PC-3 (cell line): ENCODE data around the gene HNMT. TPM values are rescaled to one million over a fixed set of nuclear protein-coding genes. Genes with fewer than 3 reads are reported as not detected.

ENCODE experiments used
- ATAC-seq: fragments of 200-7000 bp; cut with Tn5 transposase; 2 replicates; pipeline ENCODE4 v1.9.1; 2020; ENCODE audit warnings: mild to moderate bottlenecking, moderate library complexity
- BruUV-seq: library from RNA; stranded (reverse); fragments of 400-500 nt; replicated peaks from 2 replicates; lab custom pipeline; 2021; lab: Mats Ljungman, UMichigan
- CTCF ChIA-PET: fragments of 300-600 bp; sonication (Branson Sonifier 250); formaldehyde crosslinking; loops from one replicate; lab custom pipeline; 2022; ENCODE audit warnings: antibody characterized with exemption; lab: Charles Lee
- POLR2A ChIA-PET: fragments of 300-600 bp; sonication (Branson Sonifier 250); formaldehyde crosslinking; loops from one replicate; lab custom pipeline; 2022; ENCODE audit warnings: antibody characterized with exemption; ENCODE audit not compliant: unreplicated experiment; lab: Charles Lee
- DNase-seq: peaks from one replicate; pipeline ENCODE4 v3.0.0-alpha.2; 2015
- H2AFZ ChIP-seq: fragments of 300-600 bp; sonication (generic); 2 replicates; pipeline ENCODE4 v1.6.0; 2016; ENCODE audit warnings: antibody characterized with exemption, low read length
- H3F3A ChIP-seq: fragments of 300-600 bp; sonication (generic); one replicate; pipeline ENCODE4 v1.6.0; 2017; ENCODE audit warnings: antibody characterized with exemption, low read length, control low read depth, mild to moderate bottlenecking; ENCODE audit not compliant: unreplicated experiment
- H3K27ac ChIP-seq: fragments of 300-600 bp; sonication (generic); 2 replicates; pipeline ENCODE4 v1.5.1; 2016; ENCODE audit warnings: mild to moderate bottlenecking, low read length
- H3K27me3 ChIP-seq: fragments of 300-600 bp; sonication (generic); 2 replicates; pipeline ENCODE4 v1.6.1; 2016; ENCODE audit warnings: low read length, mixed read lengths
- H3K36me3 ChIP-seq: fragments of 300-600 bp; sonication (generic); 2 replicates; pipeline ENCODE4 v1.6.1; 2016; ENCODE audit warnings: low read depth, mixed run types, low read length, mixed read lengths
- H3K4me1 ChIP-seq: fragments of 300-600 bp; sonication (generic); 2 replicates; pipeline ENCODE4 v1.5.1; 2016; ENCODE audit warnings: low read length; ENCODE audit not compliant: insufficient read depth
- H3K4me2 ChIP-seq: fragments of 300-600 bp; sonication (generic); 2 replicates; pipeline ENCODE4 v1.6.0; 2016; ENCODE audit warnings: low read length
- H3K4me3 ChIP-seq: fragments of 300-600 bp; sonication (generic); 2 replicates; pipeline ENCODE4 v1.5.1; 2016; ENCODE audit warnings: mild to moderate bottlenecking, low read length, mixed read lengths
- H3K79me2 ChIP-seq: fragments of 300-600 bp; sonication (generic); 2 replicates; pipeline ENCODE4 v1.6.1; 2017; ENCODE audit warnings: low read length, mixed read lengths
- H3K9ac ChIP-seq: fragments of 300-600 bp; sonication (generic); 2 replicates; pipeline ENCODE4 v1.6.0; 2016; ENCODE audit warnings: mild to moderate bottlenecking, low read length
- H3K9me2 ChIP-seq: fragments of 300-600 bp; sonication (generic); replicated peaks from 2 replicates; pipeline ENCODE4 v1.6.1; 2016; ENCODE audit warnings: mixed run types, low read length, mixed read lengths
- H3K9me3 ChIP-seq: fragments of 300-600 bp; sonication (generic); 2 replicates; pipeline ENCODE4 v1.6.1; 2016; ENCODE audit warnings: low read length, mixed read lengths
- H4K20me1 ChIP-seq: fragments of 300-600 bp; sonication (generic); 2 replicates; pipeline ENCODE4 v1.6.1; 2016; ENCODE audit warnings: low read length, mixed read lengths
- EZH2 ChIP-seq: fragments of 300-600 bp; sonication (generic); IDR thresholded peaks from one replicate; pipeline ENCODE4 v1.6.1; 2017; ENCODE audit warnings: antibody characterized with exemption, mild to moderate bottlenecking, low read length; ENCODE audit not compliant: unreplicated experiment
- EZH2phosphoT487 ChIP-seq: fragments of 300-600 bp; sonication (generic); IDR thresholded peaks from 2 replicates; pipeline ENCODE4 v1.6.1; 2018; ENCODE audit warnings: mild to moderate bottlenecking, antibody characterized with exemption, low read length, borderline replicate concordance
- intact Hi-C: fragments of 100-400 bp; cut with micrococcal nuclease; formaldehyde crosslinking; loops from 2 replicates; pipeline ENCODE4 v1.9.0; 2023
- total RNA-seq: library from RNA; depleted of rRNA; stranded (reverse); fragments of >200 nt; gene quantifications from 2 replicates; pipeline ENCODE4 v1.2.3, GENCODE V29; 2014
- TF ChIP-seq, protein P1 (sequence below): fragments of 300-600 bp; sonication (generic); conservative IDR thresholded peaks from 2 replicates; pipeline ENCODE4 v1.5.1; 2017; ENCODE audit warnings: antibody characterized with exemption, low read depth, mild to moderate bottlenecking, low read length

Gene HNMT
- total RNA-seq, 1 experiment from 2014 or later = 7.1 TPM

DNA sequence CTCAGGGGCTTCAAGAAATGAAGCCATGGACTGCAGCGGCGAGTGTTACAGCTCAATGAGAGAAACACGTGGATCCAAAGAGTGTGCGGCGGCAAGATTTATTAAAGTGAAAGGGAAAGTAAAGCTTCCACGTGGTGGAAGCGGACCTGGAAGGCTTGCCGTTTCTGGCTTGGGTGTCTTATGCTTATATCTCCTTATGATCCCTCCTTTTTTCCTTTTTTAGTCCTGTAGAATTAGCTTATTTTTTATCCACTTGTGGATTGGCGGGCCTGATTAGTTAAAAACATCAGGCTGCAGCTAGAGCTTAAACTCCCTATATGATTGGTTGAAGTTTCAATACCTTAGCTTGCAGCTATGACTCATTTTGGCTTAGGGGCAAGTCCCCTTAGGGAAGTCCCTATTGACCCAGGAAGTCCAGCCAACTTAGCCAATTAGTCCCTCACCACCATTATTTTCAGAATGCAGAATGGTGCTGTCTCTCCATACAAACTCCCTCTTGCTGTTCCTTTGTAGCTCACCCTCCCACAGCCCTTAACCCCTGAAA, 11.6 kb upstream of the HNMT start:
- H3K4me3 ChIP-seq = no peak overlapping the region
- no peaks in the 10 kb centered on the region for H3K27me3 ChIP-seq
- intact Hi-C loops = no loop called here
- H3K79me2 ChIP-seq = no peaks in the 10 kb centered on the region
- TF ChIP-seq EZH2 = no peak
- TF ChIP-seq, protein P1, sequence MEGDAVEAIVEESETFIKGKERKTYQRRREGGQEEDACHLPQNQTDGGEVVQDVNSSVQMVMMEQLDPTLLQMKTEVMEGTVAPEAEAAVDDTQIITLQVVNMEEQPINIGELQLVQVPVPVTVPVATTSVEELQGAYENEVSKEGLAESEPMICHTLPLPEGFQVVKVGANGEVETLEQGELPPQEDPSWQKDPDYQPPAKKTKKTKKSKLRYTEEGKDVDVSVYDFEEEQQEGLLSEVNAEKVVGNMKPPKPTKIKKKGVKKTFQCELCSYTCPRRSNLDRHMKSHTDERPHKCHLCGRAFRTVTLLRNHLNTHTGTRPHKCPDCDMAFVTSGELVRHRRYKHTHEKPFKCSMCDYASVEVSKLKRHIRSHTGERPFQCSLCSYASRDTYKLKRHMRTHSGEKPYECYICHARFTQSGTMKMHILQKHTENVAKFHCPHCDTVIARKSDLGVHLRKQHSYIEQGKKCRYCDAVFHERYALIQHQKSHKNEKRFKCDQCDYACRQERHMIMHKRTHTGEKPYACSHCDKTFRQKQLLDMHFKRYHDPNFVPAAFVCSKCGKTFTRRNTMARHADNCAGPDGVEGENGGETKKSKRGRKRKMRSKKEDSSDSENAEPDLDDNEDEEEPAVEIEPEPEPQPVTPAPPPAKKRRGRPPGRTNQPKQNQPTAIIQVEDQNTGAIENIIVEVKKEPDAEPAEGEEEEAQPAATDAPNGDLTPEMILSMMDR = no peak
- TF ChIP-seq EZH2phosphoT487 = no peak
- ChIA-PET POLR2A (no interaction called here), CTCF (no interaction called here)
- H3K4me2 ChIP-seq = no peak overlapping the region
- no peaks in the 10 kb centered on the region for H3K9me2 ChIP-seq
- no TSS peak for BruUV-seq
- no peaks in the 10 kb centered on the region for H3K9me3 ChIP-seq
- no peak overlapping the region for H2AFZ ChIP-seq
- no peak overlapping the region for H3K9ac ChIP-seq
- H3K27ac ChIP-seq = no peak overlapping the region
- H3K4me1 ChIP-seq = no peaks in the 10 kb centered on the region
- no peaks in the 10 kb centered on the region for H3F3A ChIP-seq
- ATAC-seq (no peak), DNase-seq (no peak)
- H3K36me3 ChIP-seq = no peaks in the 10 kb centered on the region
- H4K20me1 ChIP-seq = no peaks in the 10 kb centered on the region

DNA sequence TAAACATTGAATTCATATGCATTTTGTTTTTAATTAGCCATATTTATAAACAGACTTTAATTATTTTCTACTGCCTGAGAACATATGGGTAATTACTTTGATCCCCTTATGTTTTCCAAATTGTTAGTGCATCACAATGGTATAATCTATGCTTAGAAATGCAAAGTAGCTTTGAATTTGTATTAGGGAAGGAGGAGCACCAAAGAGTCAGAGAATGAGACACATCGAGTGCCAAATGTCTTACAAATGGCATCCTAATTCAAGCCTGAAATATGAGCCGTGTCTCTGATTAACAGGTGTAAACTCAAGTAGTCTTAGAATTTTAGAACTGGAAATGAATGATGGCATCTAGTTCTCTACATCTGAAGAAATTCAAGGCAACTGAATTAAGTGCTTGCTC, 8.7 kb upstream of the HNMT start:
- Histone ChIP-seq H3K27me3 (no peaks in the 10 kb centered on the region), H3K27ac (no peak overlapping the region), H3K36me3 (no peaks in the 10 kb centered on the region), H3K4me2 (no peak overlapping the region), H2AFZ (no peak overlapping the region), H3K9me3 (no peaks in the 10 kb centered on the region), H3K9me2 (no peaks in the 10 kb centered on the region), H3K4me3 (no peak overlapping the region), H4K20me1 (no peaks in the 10 kb centered on the region), H3K79me2 (no peaks in the 10 kb centered on the region), H3K4me1 (0 out of 2 replicates have a peak, but pooled peaks cover 4% of the 10 kb centered on the region), H3F3A (no peaks in the 10 kb centered on the region), H3K9ac (no peak overlapping the region)
- intact Hi-C loops = no loop called here
- CTCF ChIA-PET = no interaction called here
- BruUV-seq = no TSS peak
- TF ChIP-seq, protein P1 = no peak
- TF ChIP-seq EZH2phosphoT487 (no peak), EZH2 (no peak)
- POLR2A ChIA-PET = no interaction called here
- ATAC-seq = no peak
- DNase-seq = no peak

DNA sequence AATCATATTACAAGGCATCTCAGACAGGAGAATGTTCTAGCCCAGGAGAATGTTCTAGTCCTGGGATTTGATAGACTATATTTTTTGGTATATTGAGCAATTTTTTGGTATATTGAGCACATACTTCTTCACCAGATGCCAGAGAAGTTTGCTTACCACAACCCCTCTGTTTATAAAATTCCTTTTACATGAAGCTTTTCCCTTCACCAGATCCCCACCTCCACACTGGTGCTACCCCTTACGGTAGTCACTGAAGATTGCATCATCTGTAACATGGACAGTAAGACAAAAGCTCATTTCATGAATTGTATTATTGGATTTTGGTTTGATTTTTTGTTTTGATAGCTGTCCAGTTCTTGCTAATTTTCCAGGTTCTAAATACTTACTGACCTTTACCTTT, 7.2 kb upstream of the HNMT start:
- intact Hi-C loops = no loop called here

More for the DNA sequence above, 7.2 kb upstream of the HNMT start:
- Histone ChIP-seq H3K9me2 (no peaks in the 10 kb centered on the region), H3K9ac (no peak overlapping the region), H2AFZ (no peak overlapping the region), H4K20me1 (no peaks in the 10 kb centered on the region), H3K4me3 (no peak overlapping the region), H3K36me3 (no peaks in the 10 kb centered on the region), H3K79me2 (no peaks in the 10 kb centered on the region), H3F3A (no peaks in the 10 kb centered on the region), H3K4me1 (0 out of 2 replicates have a peak, but pooled peaks cover 4% of the 10 kb centered on the region), H3K27me3 (no peaks in the 10 kb centered on the region), H3K9me3 (no peaks in the 10 kb centered on the region), H3K27ac (no peak overlapping the region), H3K4me2 (no peak overlapping the region)
- ChIA-PET POLR2A (no interaction called here), CTCF (no interaction called here)
- TF ChIP-seq, protein P1 = no peak
- TF ChIP-seq EZH2phosphoT487 (no peak), EZH2 (no peak)
- BruUV-seq = no TSS peak
- ATAC-seq = no peak
- DNase-seq = no peak
